ENCODE data around the gene BLM.

Gene BLM

DNA sequence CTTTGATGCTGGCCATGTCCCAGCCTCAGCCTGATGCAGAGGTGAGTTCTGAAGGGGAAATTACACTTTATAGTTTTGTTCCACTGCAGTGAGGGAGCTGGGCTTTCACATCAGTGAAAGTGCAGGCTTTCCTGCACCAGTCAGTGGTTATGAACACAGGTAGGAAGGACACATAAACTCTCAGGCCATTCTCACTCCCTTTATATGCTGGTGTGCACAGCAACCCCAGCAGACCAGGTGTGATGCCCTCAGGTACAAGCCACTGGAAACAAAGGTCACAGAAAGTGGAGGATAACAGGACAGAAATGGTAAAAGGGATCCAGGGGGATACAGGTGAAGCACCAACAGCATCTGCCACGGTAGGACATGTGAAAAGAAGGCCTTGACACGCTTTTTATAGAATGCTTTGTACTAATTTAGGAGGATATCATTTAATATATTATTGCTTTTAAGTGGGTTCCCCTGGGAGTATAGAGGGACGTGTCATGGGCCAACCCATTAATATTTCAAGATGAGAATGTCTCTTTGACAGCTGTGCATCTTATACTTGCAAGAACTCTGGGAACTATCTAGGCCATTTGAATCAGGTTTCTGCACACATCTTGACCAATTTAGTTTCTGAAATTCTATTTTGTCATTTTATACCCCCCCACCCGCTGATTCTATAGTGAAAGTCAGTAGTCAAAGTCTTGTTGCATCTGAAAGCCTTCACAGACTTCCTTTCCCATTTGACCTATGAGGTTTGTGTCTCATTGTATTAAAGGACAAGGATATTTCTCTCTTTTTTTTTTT is 25.0 kb upstream of the BLM start:
- Histone ChIP-seq H3K4me3 (ENCODE audit: insufficient read depth in 1 of 2, low read depth in 1 of 2, low read length in 2 of 2) (no peak overlapping the region), H3K4me1 (ENCODE audit: control insufficient read depth, insufficient read depth, low read depth, low read length) (no peaks in the 10 kb centered on the region), H3K36me3 (ENCODE audit: control insufficient read depth in 1 of 2, insufficient read depth in 2 of 2, low read depth in 1 of 2, low read length in 2 of 2) (no peaks in the 10 kb centered on the region), H3K27me3 (ENCODE audit: control insufficient read depth in 1 of 2, insufficient read depth in 1 of 2, low read length in 2 of 2) (no peaks in the 10 kb centered on the region), H3K79me1 (replicated peaks; ENCODE audit: low read length, poor library complexity, severe bottlenecking) (no peaks in the 10 kb centered on the region), H3K23ac (ENCODE audit: low read length in 2 of 2) (no peak overlapping the region), H4K8ac (ENCODE audit: low read length) (no peak overlapping the region), H3K14ac (ENCODE audit: low read length in 2 of 2) (no peak overlapping the region), H2BK12ac (ENCODE audit: low read length in 2 of 2) (no peak overlapping the region), H4K91ac (ENCODE audit: low read length) (no peak overlapping the region), H3K27ac (ENCODE audit: low read length, poor library complexity, severe bottlenecking) (no peak overlapping the region), H2BK5ac (ENCODE audit: low read depth, low read length, poor library complexity, severe bottlenecking) (no peak overlapping the region), H3K18ac (ENCODE audit: low read depth in 1 of 2, low read length in 2 of 2) (no peak overlapping the region), H2BK120ac (ENCODE audit: low read depth, low read length) (no peak overlapping the region), H3K4ac (ENCODE audit: low read depth in 1 of 2, low read length in 2 of 2) (no peak overlapping the region), H3K9me3 (ENCODE audit: control insufficient read depth, low read length) (no peaks in the 10 kb centered on the region), H3K9ac (ENCODE audit: low read length) (no peak overlapping the region), H2BK15ac (ENCODE audit: low read depth, poor library complexity, severe bottlenecking) (no peak overlapping the region), H2AK5ac (ENCODE audit: low read length, severe bottlenecking) (no peak overlapping the region), H3K4me2 (ENCODE audit: low read length, poor library complexity, severe bottlenecking) (no peak overlapping the region), H2AFZ (ENCODE audit: low read depth, low read length) (no peak overlapping the region)
- DNase-seq = no peak
- WGBS = 29% methylated on average over 1 of the region's 4 CpGs

GRCh38 chr15:90694987-90695386 is 22.2 kb upstream of the BLM start:
- no peak overlapping the region for H2AFZ ChIP-seq (ENCODE audit: low read depth, low read length)
- no peak overlapping the region for H2BK15ac ChIP-seq (ENCODE audit: low read depth, poor library complexity, severe bottlenecking)
- no peak for DNase-seq
- H2BK5ac ChIP-seq (ENCODE audit: low read depth, low read length, poor library complexity, severe bottlenecking) = no peak overlapping the region
- H3K79me1 ChIP-seq (replicated peaks; ENCODE audit: low read length, poor library complexity, severe bottlenecking) = no peaks in the 10 kb centered on the region
- no peak overlapping the region for H2AK5ac ChIP-seq (ENCODE audit: low read length, severe bottlenecking)
- no peak overlapping the region for H3K9ac ChIP-seq (ENCODE audit: low read length)
- H3K14ac ChIP-seq (ENCODE audit: low read length in 2 of 2) = no peak overlapping the region
- no peak overlapping the region for H3K4me3 ChIP-seq (ENCODE audit: insufficient read depth in 1 of 2, low read depth in 1 of 2, low read length in 2 of 2)
- H3K18ac ChIP-seq (ENCODE audit: low read depth in 1 of 2, low read length in 2 of 2) = no peak overlapping the region
- no peak overlapping the region for H3K27ac ChIP-seq (ENCODE audit: low read length, poor library complexity, severe bottlenecking)
- H2BK12ac ChIP-seq (ENCODE audit: low read length in 2 of 2) = no peak overlapping the region
- H3K23ac ChIP-seq (ENCODE audit: low read length in 2 of 2) = no peak overlapping the region
- H3K36me3 ChIP-seq (ENCODE audit: control insufficient read depth in 1 of 2, insufficient read depth in 2 of 2, low read depth in 1 of 2, low read length in 2 of 2) = no peaks in the 10 kb centered on the region
- no peaks in the 10 kb centered on the region for H3K4me1 ChIP-seq (ENCODE audit: control insufficient read depth, insufficient read depth, low read depth, low read length)
- H2BK120ac ChIP-seq (ENCODE audit: low read depth, low read length) = no peak overlapping the region
- no peaks in the 10 kb centered on the region for H3K27me3 ChIP-seq (ENCODE audit: control insufficient read depth in 1 of 2, insufficient read depth in 1 of 2, low read length in 2 of 2)
- H3K4ac ChIP-seq (ENCODE audit: low read depth in 1 of 2, low read length in 2 of 2) = no peak overlapping the region
- H3K9me3 ChIP-seq (ENCODE audit: control insufficient read depth, low read length) = no peaks in the 10 kb centered on the region
- no peak overlapping the region for H3K4me2 ChIP-seq (ENCODE audit: low read length, poor library complexity, severe bottlenecking)
- no peak overlapping the region for H4K91ac ChIP-seq (ENCODE audit: low read length)
- no peak overlapping the region for H4K8ac ChIP-seq (ENCODE audit: low read length)

DNA sequence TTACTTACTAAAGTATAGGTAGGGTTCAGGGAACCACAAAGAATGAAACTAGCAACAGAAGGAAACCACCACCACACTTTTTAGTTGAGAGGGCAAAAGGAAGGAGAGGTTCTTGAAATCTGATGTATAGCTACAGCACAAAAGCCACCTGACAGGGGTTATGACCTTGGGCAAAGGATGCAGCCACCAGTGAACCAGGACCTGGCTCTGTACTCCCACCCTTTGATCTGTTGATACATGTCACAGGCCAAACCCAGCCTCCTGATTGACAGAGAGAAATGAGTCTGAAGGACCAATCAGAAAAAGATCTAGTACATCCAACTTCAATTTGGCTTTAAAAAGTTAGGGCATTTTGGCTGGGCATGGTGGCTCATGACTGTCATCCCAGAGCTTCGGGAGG is 20.0 kb upstream of the BLM start:
- no peak overlapping the region for H3K18ac ChIP-seq (ENCODE audit: low read depth in 1 of 2, low read length in 2 of 2)
- no peak overlapping the region for H3K23ac ChIP-seq (ENCODE audit: low read length in 2 of 2)
- WGBS = 100% methylated on average over 1 of the region's 1 CpG
- H3K4me2 ChIP-seq (ENCODE audit: low read length, poor library complexity, severe bottlenecking) = no peak overlapping the region
- no peak overlapping the region for H2AFZ ChIP-seq (ENCODE audit: low read depth, low read length)
- no peak overlapping the region for H4K8ac ChIP-seq (ENCODE audit: low read length)
- no peak overlapping the region for H2BK5ac ChIP-seq (ENCODE audit: low read depth, low read length, poor library complexity, severe bottlenecking)
- no peak overlapping the region for H2AK5ac ChIP-seq (ENCODE audit: low read length, severe bottlenecking)
- H3K27me3 ChIP-seq (ENCODE audit: control insufficient read depth in 1 of 2, insufficient read depth in 1 of 2, low read length in 2 of 2) = no peaks in the 10 kb centered on the region
- no peak overlapping the region for H2BK12ac ChIP-seq (ENCODE audit: low read length in 2 of 2)
- no peaks in the 10 kb centered on the region for H3K9me3 ChIP-seq (ENCODE audit: control insufficient read depth, low read length)
- no peak overlapping the region for H3K27ac ChIP-seq (ENCODE audit: low read length, poor library complexity, severe bottlenecking)
- no peak overlapping the region for H3K4me3 ChIP-seq (ENCODE audit: insufficient read depth in 1 of 2, low read depth in 1 of 2, low read length in 2 of 2)
- H3K4ac ChIP-seq (ENCODE audit: low read depth in 1 of 2, low read length in 2 of 2) = no peak overlapping the region
- H4K91ac ChIP-seq (ENCODE audit: low read length) = no peak overlapping the region
- H3K79me1 ChIP-seq (replicated peaks; ENCODE audit: low read length, poor library complexity, severe bottlenecking) = no peaks in the 10 kb centered on the region
- H2BK120ac ChIP-seq (ENCODE audit: low read depth, low read length) = no peak overlapping the region
- H3K4me1 ChIP-seq (ENCODE audit: control insufficient read depth, insufficient read depth, low read depth, low read length) = no peaks in the 10 kb centered on the region
- no peak for DNase-seq
- no peak overlapping the region for H2BK15ac ChIP-seq (ENCODE audit: low read depth, poor library complexity, severe bottlenecking)
- no peak overlapping the region for H3K14ac ChIP-seq (ENCODE audit: low read length in 2 of 2)
- H3K9ac ChIP-seq (ENCODE audit: low read length) = no peak overlapping the region
- no peaks in the 10 kb centered on the region for H3K36me3 ChIP-seq (ENCODE audit: control insufficient read depth in 1 of 2, insufficient read depth in 2 of 2, low read depth in 1 of 2, low read length in 2 of 2)

- no peak overlapping the region for H3K23ac ChIP-seq (ENCODE audit: low read length in 2 of 2)
- no peak overlapping the region for H2BK5ac ChIP-seq (ENCODE audit: low read depth, low read length, poor library complexity, severe bottlenecking)
- 96% methylated on average over 2 of the region's 3 CpGs for WGBS
- H3K36me3 ChIP-seq (ENCODE audit: control insufficient read depth in 1 of 2, insufficient read depth in 2 of 2, low read depth in 1 of 2, low read length in 2 of 2) = no peaks in the 10 kb centered on the region
- H3K9me3 ChIP-seq (ENCODE audit: control insufficient read depth, low read length) = no peaks in the 10 kb centered on the region
- H3K4me1 ChIP-seq (ENCODE audit: control insufficient read depth, insufficient read depth, low read depth, low read length) = no peaks in the 10 kb centered on the region
- no peaks in the 10 kb centered on the region for H3K79me1 ChIP-seq (replicated peaks; ENCODE audit: low read length, poor library complexity, severe bottlenecking)
- no peak overlapping the region for H4K8ac ChIP-seq (ENCODE audit: low read length)
- H2BK15ac ChIP-seq (ENCODE audit: low read depth, poor library complexity, severe bottlenecking) = no peak overlapping the region
- no peak overlapping the region for H3K4me2 ChIP-seq (ENCODE audit: low read length, poor library complexity, severe bottlenecking)
- H3K27ac ChIP-seq (ENCODE audit: low read length, poor library complexity, severe bottlenecking) = no peak overlapping the region
- H3K4ac ChIP-seq (ENCODE audit: low read depth in 1 of 2, low read length in 2 of 2) = no peak overlapping the region
- H4K91ac ChIP-seq (ENCODE audit: low read length) = no peak overlapping the region
- no peaks in the 10 kb centered on the region for H3K27me3 ChIP-seq (ENCODE audit: control insufficient read depth in 1 of 2, insufficient read depth in 1 of 2, low read length in 2 of 2)
- no peak overlapping the region for H3K4me3 ChIP-seq (ENCODE audit: insufficient read depth in 1 of 2, low read depth in 1 of 2, low read length in 2 of 2)
- no peak overlapping the region for H2AK5ac ChIP-seq (ENCODE audit: low read length, severe bottlenecking)
- no peak overlapping the region for H2BK12ac ChIP-seq (ENCODE audit: low read length in 2 of 2)
- no peak overlapping the region for H3K9ac ChIP-seq (ENCODE audit: low read length)
- H3K18ac ChIP-seq (ENCODE audit: low read depth in 1 of 2, low read length in 2 of 2) = no peak overlapping the region
- H2BK120ac ChIP-seq (ENCODE audit: low read depth, low read length) = no peak overlapping the region
- no peak overlapping the region for H3K14ac ChIP-seq (ENCODE audit: low read length in 2 of 2)
- DNase-seq = no peak
- no peak overlapping the region for H2AFZ ChIP-seq (ENCODE audit: low read depth, low read length)
These were observed 18.5 kb upstream of the BLM start for GRCh38 chr15:90698629-90699028.

Measured in mesenchymal stem cell (in vitro differentiated cells and primary cell).